Calu3 (cell line): ENCODE measurements around the gene MLC1. TPM values are rescaled to one million over a fixed set of nuclear protein-coding genes. Genes with fewer than 3 reads are reported as not detected.

Experiments
- Bru-seq: library from RNA; stranded (reverse); fragments of 400-500 nt; gene quantifications from one replicate; lab custom pipeline; 2021; lab: Mats Ljungman, UMichigan
- BruChase-seq, 2 experiments: library from RNA; stranded (reverse); fragments of 400-500 nt; gene quantifications; one replicate each; lab custom pipeline; 2021; lab: Mats Ljungman, UMichigan
- BruUV-seq: library from RNA; stranded (reverse); fragments of 400-500 nt; replicated peaks from 2 replicates; lab custom pipeline; 2021; lab: Mats Ljungman, UMichigan
- CTCF ChIA-PET: fragments of 300-600 bp; sonication (Branson Sonifier 250); formaldehyde crosslinking; loops from one replicate; lab custom pipeline; 2022; ENCODE audit warnings: antibody characterized with exemption; lab: Charles Lee
- DNase-seq: peaks from one replicate; pipeline ENCODE4 v3.0.0; 2022
- H3K27ac Mint-ChIP-seq: one replicate; pipeline ENCODE4 v1.8.0; 2022; ENCODE audit warnings: mixed read lengths; ENCODE audit not compliant: unreplicated experiment
- H3K27me3 Mint-ChIP-seq: one replicate; pipeline ENCODE4 v1.8.0; 2022; ENCODE audit warnings: mixed read lengths; ENCODE audit not compliant: unreplicated experiment
- H3K36me3 Mint-ChIP-seq: one replicate; pipeline ENCODE4 v1.8.0; 2022; ENCODE audit warnings: mild to moderate bottlenecking, moderate library complexity, mixed read lengths; ENCODE audit not compliant: insufficient read depth, unreplicated experiment
- H3K4me1 Mint-ChIP-seq: one replicate; pipeline ENCODE4 v1.8.0; 2022; ENCODE audit warnings: mild to moderate bottlenecking, low read depth, mixed read lengths; ENCODE audit not compliant: unreplicated experiment
- H3K4me3 Mint-ChIP-seq: one replicate; pipeline ENCODE4 v1.8.0; 2022; ENCODE audit warnings: mild to moderate bottlenecking, low read depth, moderate library complexity, mixed read lengths; ENCODE audit not compliant: unreplicated experiment
- H3K9me3 Mint-ChIP-seq: one replicate; pipeline ENCODE4 v1.8.0; 2022; ENCODE audit warnings: low read depth, mixed read lengths; ENCODE audit not compliant: unreplicated experiment
- intact Hi-C: fragments of 100-400 bp; cut with micrococcal nuclease; formaldehyde crosslinking; loops from one replicate; pipeline ENCODE4 v1.10.0; 2022; ENCODE audit not compliant: unreplicated experiment
- long read RNA-seq: library from polyadenylated mRNA; stranded (forward); transcript quantifications from one replicate; pipeline ENCODE4 v2.0.0, GENCODE V29; 2022
- total RNA-seq: library from RNA; stranded (reverse); gene quantifications from 2 replicates; pipeline ENCODE4 v1.2.3, GENCODE V29; 2022
- TF ChIP-seq, protein P1 (sequence below): fragments of 200-600 bp; IDR thresholded peaks from one replicate; pipeline ENCODE4 v1.8.0; 2022; ENCODE audit warnings: antibody characterized with exemption; ENCODE audit not compliant: unreplicated experiment

MLC1 gene
- total RNA-seq (not detected in 2 replicates), Bru-seq, nascent RNA (not detected), BruChase-seq, experiment 1, labeled RNA remaining after a 6-hour chase (not detected), BruChase-seq, experiment 2, labeled RNA remaining after a 2-hour chase (not detected)
- long read RNA-seq: 0 reads

DNA sequence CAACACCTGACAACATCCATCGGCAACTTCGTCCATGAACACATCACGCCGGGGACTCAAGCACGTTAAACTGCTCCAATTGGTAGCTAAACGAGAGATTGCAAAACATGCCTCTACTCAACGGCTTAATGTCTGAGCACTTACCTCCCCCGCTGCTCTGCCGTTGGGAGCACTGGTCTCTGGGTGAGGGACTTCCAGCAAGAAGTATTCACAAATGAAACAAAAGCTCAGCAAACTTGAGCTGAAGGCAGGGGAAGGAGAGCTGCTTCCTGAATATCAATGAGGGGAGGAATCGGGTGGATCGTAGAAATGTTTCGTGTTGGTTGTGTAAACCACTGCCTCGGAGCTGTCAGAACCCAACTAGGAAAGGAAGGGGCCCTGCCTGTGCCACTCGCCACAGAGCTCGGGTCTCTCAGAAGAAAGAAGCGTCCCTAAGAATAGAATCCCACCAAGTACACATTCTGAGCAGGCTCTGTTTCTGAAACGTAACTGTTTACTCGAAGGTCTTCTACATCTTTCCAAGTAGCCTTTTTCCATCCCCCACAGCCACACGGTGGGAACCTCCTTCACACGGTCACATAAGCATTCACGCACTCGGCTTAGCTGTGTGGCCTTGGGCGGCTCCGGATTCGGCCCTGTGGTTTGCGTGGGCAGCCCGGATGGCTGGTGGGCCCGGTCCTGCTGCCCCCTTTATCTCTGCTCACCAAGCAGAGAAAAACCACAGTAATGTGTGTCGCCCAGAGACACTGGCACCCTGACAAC, at the start of gene MLC1:
MLC1 (minus strand) TSS at position 216 of the 762 bp plus-strand sequence. CDS start 524 bp downstream, outside the sequence.
- Mint-ChIP-seq H3K36me3 (peaks cover 4% of the 10 kb centered on the region), H3K4me3 (no peak within 1 kb of the TSS), H3K27me3 (peaks cover 39% of the 10 kb centered on the region), H3K9me3 (peaks cover 5% of the 10 kb centered on the region), H3K4me1 (peaks cover 11% of the 10 kb centered on the region), H3K27ac (no peak within 1 kb of the TSS)
- TF ChIP-seq, protein P1, sequence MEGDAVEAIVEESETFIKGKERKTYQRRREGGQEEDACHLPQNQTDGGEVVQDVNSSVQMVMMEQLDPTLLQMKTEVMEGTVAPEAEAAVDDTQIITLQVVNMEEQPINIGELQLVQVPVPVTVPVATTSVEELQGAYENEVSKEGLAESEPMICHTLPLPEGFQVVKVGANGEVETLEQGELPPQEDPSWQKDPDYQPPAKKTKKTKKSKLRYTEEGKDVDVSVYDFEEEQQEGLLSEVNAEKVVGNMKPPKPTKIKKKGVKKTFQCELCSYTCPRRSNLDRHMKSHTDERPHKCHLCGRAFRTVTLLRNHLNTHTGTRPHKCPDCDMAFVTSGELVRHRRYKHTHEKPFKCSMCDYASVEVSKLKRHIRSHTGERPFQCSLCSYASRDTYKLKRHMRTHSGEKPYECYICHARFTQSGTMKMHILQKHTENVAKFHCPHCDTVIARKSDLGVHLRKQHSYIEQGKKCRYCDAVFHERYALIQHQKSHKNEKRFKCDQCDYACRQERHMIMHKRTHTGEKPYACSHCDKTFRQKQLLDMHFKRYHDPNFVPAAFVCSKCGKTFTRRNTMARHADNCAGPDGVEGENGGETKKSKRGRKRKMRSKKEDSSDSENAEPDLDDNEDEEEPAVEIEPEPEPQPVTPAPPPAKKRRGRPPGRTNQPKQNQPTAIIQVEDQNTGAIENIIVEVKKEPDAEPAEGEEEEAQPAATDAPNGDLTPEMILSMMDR: no peak
- intact Hi-C loops: no loop called here
- no peak for DNase-seq
- CTCF ChIA-PET: no interaction called here
- no TSS peak for BruUV-seq

DNA sequence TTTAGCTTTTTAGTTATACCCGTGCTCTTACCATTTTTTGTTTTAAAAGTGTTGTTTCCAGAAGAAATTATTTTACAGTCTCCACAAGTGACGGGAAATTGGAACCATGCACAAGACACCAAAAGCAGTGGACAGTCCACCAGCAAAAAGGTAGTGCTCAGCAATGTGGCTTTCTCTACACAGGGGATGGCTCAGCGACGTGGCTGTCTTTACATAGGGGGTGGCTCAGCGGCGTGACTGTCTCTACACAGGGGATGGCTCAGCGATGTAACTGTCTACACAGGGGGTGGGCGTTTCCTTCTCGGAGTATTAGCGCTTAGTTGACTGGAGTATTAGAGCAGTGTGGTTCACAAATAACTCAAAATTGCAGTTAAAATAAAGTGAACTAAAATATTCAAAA, 49.3 kb upstream of the MLC1 start:
- TF ChIP-seq, protein P1: no peak
- no peaks in the 10 kb centered on the region for H3K9me3 Mint-ChIP-seq
- intact Hi-C loops: no loop called here
- no peak overlapping the region for H3K4me3 Mint-ChIP-seq
- DNase-seq: no peak
- no TSS peak for BruUV-seq
- H3K36me3 Mint-ChIP-seq: no peaks in the 10 kb centered on the region
- CTCF ChIA-PET: no interaction called here
- H3K27ac Mint-ChIP-seq: no peak overlapping the region
- peaks cover under 1% of the 10 kb centered on the region for H3K4me1 Mint-ChIP-seq
- H3K27me3 Mint-ChIP-seq: peaks cover 44% of the 10 kb centered on the region

DNA sequence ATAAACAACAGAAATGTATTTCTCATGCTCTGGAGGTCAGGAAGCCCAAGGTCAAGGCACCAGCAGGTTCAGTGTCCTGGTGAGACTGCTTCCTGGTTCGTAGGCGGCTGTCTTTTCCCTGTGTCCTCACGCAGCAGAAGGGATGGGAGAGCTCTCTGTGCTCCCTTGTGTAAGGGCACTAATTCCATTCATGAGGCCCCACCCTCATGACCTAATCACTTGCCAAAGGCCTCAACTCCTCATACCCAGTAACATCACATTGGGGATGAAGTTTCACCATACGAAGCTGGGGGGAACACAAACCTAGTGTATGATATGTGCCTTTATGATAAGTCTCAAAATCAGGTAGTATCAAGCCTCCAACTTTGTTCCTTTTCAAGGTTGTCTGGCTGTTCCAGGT, 46.7 kb upstream of the MLC1 start:
- H3K27ac Mint-ChIP-seq: no peak overlapping the region
- intact Hi-C loops: no loop called here
- CTCF ChIA-PET: no interaction called here
- H3K9me3 Mint-ChIP-seq: no peaks in the 10 kb centered on the region
- H3K4me1 Mint-ChIP-seq: no peaks in the 10 kb centered on the region
- H3K4me3 Mint-ChIP-seq: no peak overlapping the region
- TF ChIP-seq, protein P1: no peak
- peaks cover 52% of the 10 kb centered on the region for H3K27me3 Mint-ChIP-seq
- no peaks in the 10 kb centered on the region for H3K36me3 Mint-ChIP-seq
- DNase-seq: no peak
- no TSS peak for BruUV-seq

DNA sequence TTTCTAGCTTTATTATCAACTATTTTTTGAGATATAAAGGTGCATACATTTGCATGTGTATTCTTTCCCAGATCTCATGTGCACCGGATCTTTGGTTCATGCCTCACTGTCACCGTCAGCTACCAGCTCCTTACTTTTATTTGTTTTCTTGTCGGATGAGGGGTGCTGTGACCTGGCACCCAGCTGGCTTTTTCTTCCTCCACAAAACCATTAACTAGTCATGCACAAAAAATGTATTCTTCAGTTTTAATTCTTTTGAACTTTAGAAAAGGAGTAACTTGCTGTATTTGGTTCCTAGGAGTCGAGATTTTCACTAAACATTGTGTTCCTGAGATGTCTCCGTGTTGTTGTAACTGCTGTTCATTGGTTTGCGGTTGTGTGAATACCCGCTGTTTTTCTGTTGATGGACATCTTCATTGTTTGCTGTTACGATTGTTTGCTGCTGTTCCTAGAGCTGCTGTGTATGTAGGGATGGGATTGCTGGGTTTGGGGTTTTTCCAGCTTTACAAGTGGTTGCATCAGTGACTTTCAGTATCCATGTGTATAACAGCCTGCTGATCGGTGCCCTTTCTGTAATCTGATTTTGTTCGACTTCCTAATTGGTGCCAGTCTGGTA, 44.0 kb upstream of the MLC1 start:
- no TSS peak for BruUV-seq
- Mint-ChIP-seq H3K27me3 (peaks cover 50% of the 10 kb centered on the region), H3K36me3 (no peaks in the 10 kb centered on the region), H3K4me3 (no peak overlapping the region), H3K4me1 (no peaks in the 10 kb centered on the region), H3K27ac (no peak overlapping the region), H3K9me3 (peaks cover 3% of the 10 kb centered on the region)
- DNase-seq: no peak
- intact Hi-C loops: no loop called here
- CTCF ChIA-PET: no interaction called here
- TF ChIP-seq, protein P1: no peak
